A549 (cell line): ENCODE results near the gene ZNF43.

ENCODE experiments used
- CHD4 ChIP-seq: fragments of 200-600 bp; sonication (generic); IDR thresholded peaks from 2 replicates; pipeline ENCODE4 v1.6.1; 2016; ENCODE audit warnings: antibody characterized with exemption, mild to moderate bottlenecking, borderline replicate concordance
- POLR2A ChIP-seq: IDR thresholded peaks from 2 replicates; pipeline ENCODE4 v1.6.1; 2012; ENCODE audit warnings: mild to moderate bottlenecking, low read length
- SMC3 ChIP-seq: fragments of >200 bp; sonication (Bioruptor Twin); formaldehyde crosslinking; IDR thresholded peaks from 3 replicates; pipeline ENCODE4 v1.6.1; 2018; ENCODE audit warnings: inconsistent platforms
- TF ChIP-seq, protein P1 (sequence below): fragments of >200 bp; sonication (Bioruptor Twin); formaldehyde crosslinking; IDR thresholded peaks from 3 replicates; pipeline ENCODE4 v1.5.1; 2016

- TF ChIP-seq, protein P1, sequence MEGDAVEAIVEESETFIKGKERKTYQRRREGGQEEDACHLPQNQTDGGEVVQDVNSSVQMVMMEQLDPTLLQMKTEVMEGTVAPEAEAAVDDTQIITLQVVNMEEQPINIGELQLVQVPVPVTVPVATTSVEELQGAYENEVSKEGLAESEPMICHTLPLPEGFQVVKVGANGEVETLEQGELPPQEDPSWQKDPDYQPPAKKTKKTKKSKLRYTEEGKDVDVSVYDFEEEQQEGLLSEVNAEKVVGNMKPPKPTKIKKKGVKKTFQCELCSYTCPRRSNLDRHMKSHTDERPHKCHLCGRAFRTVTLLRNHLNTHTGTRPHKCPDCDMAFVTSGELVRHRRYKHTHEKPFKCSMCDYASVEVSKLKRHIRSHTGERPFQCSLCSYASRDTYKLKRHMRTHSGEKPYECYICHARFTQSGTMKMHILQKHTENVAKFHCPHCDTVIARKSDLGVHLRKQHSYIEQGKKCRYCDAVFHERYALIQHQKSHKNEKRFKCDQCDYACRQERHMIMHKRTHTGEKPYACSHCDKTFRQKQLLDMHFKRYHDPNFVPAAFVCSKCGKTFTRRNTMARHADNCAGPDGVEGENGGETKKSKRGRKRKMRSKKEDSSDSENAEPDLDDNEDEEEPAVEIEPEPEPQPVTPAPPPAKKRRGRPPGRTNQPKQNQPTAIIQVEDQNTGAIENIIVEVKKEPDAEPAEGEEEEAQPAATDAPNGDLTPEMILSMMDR: no peak
- TF ChIP-seq CHD4 (no peak), SMC3 (no peak), POLR2A (peak; percentile 43; the same call in 1 of the 2 replicates)
Measured at GRCh38 chr19:21835810-21836444, at the start of gene ZNF43.
